Left ventricle myocardium superior (tissue), 1 donor: ENCODE data around the gene KRTCAP2. TPM values are rescaled to one million over a fixed set of nuclear protein-coding genes. Genes with fewer than 3 reads are reported as not detected.
A peak's percentile ranks its signal among the peaks of the same experiment; 100 is the strongest.

ENCODE experiments used
- ATAC-seq: fragments of 200-7000 bp; cut with Tn5 transposase; one replicate; pipeline ENCODE4 v1.9.1; 2020; ENCODE audit warnings: mild to moderate bottlenecking, moderate library complexity
- DNase-seq: peaks from one replicate; pipeline ENCODE4 v3.0.0-alpha.2; 2020
- intact Hi-C: fragments of 100-400 bp; cut with micrococcal nuclease; formaldehyde crosslinking; loops from one replicate; pipeline ENCODE4 v1.11.0; 2022
- total RNA-seq: library from RNA; stranded (reverse); fragmentation: NEBNext Ultra II Directional; extraction: Animal tissue kit (Norgen Biotek cat#: 25700); gene quantifications from one replicate; pipeline ENCODE4 v1.2.1, GENCODE V29; 2021
- donor health status: DM: no; HTN: yes; CAD: no; lungs with severe emphysema.

The KRTCAP2 gene
- total RNA-seq, 1 donor from 2014 or later = 134 TPM

DNA sequence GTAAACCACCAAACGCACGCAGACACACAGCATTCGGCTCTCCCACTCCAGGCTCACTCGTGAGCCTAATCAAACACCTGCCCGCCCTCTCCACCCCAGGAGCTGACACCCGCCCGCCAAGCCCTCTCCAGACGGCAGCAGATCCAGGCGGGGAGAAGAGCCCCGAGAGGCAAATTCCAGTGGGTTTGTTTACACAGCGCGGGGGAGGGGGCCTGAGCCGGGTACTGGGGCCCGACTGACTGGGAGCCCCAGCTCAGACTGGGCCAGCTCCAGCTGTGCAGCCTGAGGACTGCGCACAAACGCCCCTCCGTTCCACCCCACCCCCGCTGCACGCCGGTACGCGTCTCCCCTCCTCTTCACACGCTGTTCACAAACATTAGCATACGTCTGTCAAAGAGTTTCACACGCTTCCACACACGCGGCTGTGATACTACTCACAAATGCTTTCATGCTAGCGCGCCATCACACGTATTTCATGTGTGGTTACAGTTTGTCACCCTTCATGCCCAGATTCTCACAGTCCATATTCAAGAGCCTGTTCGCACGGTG lies 46.5 kb downstream of the KRTCAP2 start:
- peak; percentile 0 for ATAC-seq
- intact Hi-C loops = no loop called here
- DNase-seq = peak; percentile 41

DNA sequence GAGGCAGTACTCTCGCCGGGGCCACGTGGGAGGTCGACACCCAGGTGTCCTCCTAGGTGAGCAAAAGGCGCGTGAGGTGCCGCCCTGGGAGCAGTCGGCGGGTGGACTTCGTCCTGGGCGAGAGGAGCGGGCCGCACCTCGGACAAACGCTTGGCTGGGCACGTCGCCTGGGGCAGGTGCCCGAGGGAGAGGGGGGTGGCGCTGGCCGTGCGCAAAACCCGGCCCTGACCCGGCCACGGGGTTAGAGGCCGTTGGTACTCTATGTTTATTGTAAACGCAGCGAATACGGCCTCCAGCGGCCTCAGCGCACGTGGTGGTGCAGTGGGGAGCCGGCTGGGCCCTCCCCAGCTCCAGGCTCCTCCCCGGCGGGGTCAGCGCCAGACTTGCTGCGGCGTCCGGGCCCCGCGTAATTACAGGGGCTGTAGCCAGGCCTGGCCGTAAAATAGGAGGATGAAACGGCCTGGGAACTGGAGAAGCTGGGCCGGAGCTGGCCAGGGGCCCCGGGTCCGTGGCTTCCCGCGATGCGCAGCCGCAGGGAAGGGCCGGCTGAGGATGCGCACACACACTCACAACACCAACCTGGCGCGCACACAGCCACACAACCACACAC lies 47.1 kb downstream of the KRTCAP2 start:
- intact Hi-C loops = no loop called here
- DNase-seq (peak; percentile 74), ATAC-seq (peak; percentile 7)

DNA sequence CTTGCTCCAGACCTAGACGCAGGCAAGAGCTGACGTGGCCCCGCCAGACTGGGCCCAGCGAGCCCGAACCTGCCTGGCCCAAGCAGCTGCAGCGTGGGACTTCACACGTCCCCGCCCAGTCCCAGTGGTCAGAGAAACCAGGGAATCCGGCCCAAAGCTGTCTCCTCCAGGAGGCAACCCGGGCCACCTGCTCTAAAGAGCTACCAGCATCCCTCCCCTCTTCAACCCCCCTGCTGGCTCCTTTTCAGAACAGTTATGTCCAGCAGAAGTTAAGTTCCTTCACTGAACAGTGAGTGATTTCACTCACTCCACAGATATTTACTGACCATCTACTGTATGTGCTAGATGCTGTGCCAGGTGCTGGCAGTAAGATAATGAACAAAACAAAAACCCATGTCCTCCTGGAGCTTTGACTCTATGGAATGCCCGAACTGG lies 47.6 kb downstream of the KRTCAP2 start:
- DNase-seq = peak; percentile 36
- intact Hi-C loops = no loop called here

DNA sequence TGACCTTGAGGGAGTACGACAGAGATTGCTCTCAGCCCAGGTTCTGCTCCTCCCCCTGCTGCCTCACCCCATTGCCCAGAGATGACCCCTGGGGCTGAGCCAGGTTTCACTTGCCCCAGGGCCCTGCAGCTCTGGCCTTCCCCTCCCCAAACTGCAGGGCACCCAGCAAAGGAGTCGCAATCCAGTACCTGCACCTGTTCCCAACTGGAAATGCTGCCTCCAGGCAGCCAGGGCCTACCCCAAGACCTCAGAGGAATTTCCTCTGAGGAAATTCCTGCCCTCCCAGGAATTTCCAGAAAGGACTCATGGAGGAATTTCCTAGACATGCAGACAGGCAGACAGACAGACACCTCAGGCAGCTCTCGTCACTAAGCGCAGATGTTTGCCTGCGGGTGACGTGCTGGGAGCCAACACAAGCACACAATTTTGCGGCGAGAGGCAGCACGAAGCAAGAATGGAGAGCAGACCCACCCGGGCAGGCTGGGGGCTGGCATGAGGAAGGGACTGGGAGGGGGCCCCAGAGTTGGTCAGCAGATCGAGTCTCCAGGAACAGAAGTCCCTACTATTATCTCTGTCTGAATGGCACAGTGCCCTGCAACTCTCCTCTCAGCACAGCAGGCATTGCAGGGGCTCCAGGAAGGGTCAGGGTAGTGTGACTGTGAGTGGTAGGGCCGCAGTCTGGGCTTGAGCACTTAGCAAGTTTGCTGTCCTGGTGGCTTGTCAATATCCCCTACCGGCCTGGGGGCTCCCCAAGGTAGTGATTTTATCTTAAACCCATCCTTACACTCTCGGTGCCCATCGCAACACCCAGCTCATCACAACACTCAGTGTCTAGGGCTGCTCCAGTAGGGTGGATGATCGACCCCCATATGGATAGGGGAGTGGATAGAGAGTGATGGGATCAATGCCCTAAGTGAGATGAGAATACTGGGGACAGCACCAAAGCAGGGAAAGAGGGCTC lies 48.3 kb downstream of the KRTCAP2 start:
- DNase-seq (no peak), ATAC-seq (no peak)
- intact Hi-C loops = no loop called here

More for the DNA sequence above, 47.6 kb downstream of the KRTCAP2 start:
- ATAC-seq = no peak

DNA sequence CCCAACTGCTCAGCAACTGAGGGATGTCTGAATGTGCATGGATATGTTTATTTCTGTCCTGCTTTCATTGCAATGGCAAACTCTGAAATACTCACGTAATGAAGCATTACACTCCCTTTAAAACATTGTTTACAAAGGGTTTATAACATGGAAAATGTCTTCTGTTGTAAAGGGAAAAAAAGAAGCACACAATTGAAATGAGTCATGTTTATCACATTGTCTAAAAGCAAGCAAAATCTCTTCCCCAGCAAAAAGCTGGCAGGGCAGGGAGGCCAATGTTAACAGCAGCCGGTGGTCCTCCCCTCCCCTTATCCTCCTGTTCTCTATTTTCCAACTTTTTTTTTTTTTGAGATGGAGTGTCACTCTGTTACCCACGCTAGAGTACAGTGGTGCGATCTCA lies 49.3 kb downstream of the KRTCAP2 start:
- no peak for ATAC-seq
- DNase-seq = no peak
- intact Hi-C loops = no loop called here

DNA sequence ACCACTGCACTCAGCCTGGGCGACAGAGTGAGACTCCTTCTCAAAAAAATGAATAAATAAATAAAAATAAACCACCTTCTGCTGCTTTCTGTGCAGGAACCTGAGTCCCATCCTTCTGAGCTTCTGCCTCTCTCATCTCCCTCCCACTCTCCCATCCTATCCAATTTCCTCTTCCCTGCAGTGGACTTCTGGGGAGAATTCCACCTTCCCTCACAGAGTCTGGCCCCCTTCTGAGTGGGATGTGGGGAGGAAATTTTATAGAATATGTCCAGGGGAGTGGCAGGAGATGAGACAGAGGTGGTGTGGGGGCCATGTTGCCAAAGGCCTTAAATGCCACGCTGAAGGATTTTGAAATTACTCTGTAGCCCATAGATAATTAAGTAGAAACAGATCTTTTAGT lies 50.8 kb downstream of the KRTCAP2 start:
- no peak for ATAC-seq
- no peak for DNase-seq
- intact Hi-C loops = no loop called here

DNA sequence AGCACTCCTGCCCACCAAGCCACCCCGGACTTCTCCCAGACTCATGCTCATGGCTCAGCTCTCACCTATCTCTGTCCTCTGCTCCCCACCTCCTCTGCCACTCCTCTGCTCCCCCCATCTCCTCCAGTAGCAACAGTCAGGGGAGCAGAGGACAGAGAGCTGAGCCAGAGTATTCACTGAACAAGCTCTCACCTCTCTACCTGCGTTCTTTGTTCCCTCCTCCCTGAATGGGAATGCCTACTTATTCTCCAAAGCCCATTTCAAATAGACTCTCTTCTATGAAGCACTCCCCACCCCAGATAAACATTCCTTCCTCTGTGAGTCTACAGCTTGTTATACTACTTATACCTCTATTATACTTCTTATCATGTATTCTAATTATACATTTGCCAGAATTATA lies 51.9 kb downstream of the KRTCAP2 start:
- DNase-seq = no peak
- intact Hi-C loops = no loop called here
- ATAC-seq = no peak

DNA sequence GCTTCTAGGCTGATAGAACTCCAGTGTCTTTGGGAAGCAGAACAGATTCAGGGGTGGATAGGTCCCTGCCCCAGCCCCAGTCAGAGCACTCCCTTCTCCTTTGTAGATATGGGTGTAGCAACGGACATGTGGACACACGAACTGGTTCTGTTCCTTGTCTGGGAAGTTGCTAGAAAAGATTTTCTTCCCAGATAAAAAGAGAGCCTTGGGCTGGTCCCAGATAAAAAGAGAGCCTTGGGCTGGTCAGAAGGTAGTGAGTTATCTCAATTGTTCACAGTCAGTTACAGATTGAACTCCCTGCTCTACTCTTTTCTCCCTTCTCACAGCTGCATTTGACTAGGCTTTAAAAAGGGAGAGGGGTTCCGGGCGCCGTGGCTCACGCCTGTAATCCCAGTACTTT lies 52.9 kb downstream of the KRTCAP2 start:
- DNase-seq (no peak), ATAC-seq (no peak)
- intact Hi-C loops = no loop called here

Other genes with a start within 250 kb of the KRTCAP2 start
- gene PMVK, start 236.6 kb downstream of the KRTCAP2 start, total RNA-seq = 66.6 TPM
- 60.4 TPM for gene PBXIP1, start 217.2 kb downstream of the KRTCAP2 start, total RNA-seq
- 14.7 TPM for gene PYGO2, start 211.5 kb downstream of the KRTCAP2 start, total RNA-seq
- gene SHC1, start 202.6 kb downstream of the KRTCAP2 start, total RNA-seq = 62.1 TPM
- 16.7 TPM for gene CKS1B, start 198.6 kb downstream of the KRTCAP2 start, total RNA-seq
- gene FLAD1, start 190.0 kb downstream of the KRTCAP2 start, total RNA-seq = 31.4 TPM
- not detected for gene LENEP, start 179.7 kb downstream of the KRTCAP2 start, total RNA-seq
- gene ZBTB7B, start 170.5 kb downstream of the KRTCAP2 start, total RNA-seq = 58.9 TPM
- 0.37 TPM for gene DCST2, start 139.5 kb downstream of the KRTCAP2 start, total RNA-seq
- not detected for gene DCST1, start 139.5 kb downstream of the KRTCAP2 start, total RNA-seq
- gene ADAM15, start 122.0 kb downstream of the KRTCAP2 start, total RNA-seq = 84.2 TPM
- 2.3 TPM for gene EFNA4, start 109.6 kb downstream of the KRTCAP2 start, total RNA-seq
- 1.1 TPM for gene EFNA3, start 94.5 kb downstream of the KRTCAP2 start, total RNA-seq
- gene EFNA1, start 45.4 kb downstream of the KRTCAP2 start, total RNA-seq = 51.0 TPM
- 8.8 TPM for gene SLC50A1, start 37.5 kb downstream of the KRTCAP2 start, total RNA-seq
- gene DPM3, start 32.8 kb downstream of the KRTCAP2 start, total RNA-seq = 52.4 TPM
- gene TRIM46, start 545 bp upstream of the KRTCAP2 start, total RNA-seq = 0.22 TPM
- gene THBS3, start 34.6 kb upstream of the KRTCAP2 start, total RNA-seq = 6.3 TPM
- gene MTX1, start 35.4 kb upstream of the KRTCAP2 start, total RNA-seq = 14.1 TPM
- gene ENTREP3, start 82.2 kb upstream of the KRTCAP2 start, total RNA-seq = 15.0 TPM
- 62.7 TPM for gene SCAMP3, start 89.1 kb upstream of the KRTCAP2 start, total RNA-seq
- gene CLK2, start 100.2 kb upstream of the KRTCAP2 start, total RNA-seq = 18.9 TPM
- gene HCN3, start 104.2 kb upstream of the KRTCAP2 start, total RNA-seq = 1.5 TPM
- not detected for gene PKLR, start 128.1 kb upstream of the KRTCAP2 start, total RNA-seq
- gene FDPS, start 135.6 kb upstream of the KRTCAP2 start, total RNA-seq = 78.4 TPM
- 22.0 TPM for gene RUSC1, start 147.6 kb upstream of the KRTCAP2 start, total RNA-seq